GM18519 (cell line): ENCODE data around the gene TIAM1.
A peak's percentile ranks its signal among the peaks of the same experiment; 100 is the strongest.

Experiments
- ATAC-seq: cut with Tn5 transposase; IDR thresholded peaks from one replicate; pipeline ENCODE4 v1.9.1; 2021; ENCODE audit warnings: mild to moderate bottlenecking, moderate library complexity; ENCODE audit not compliant: unreplicated experiment, low FRiP score

Gene TIAM1

DNA sequence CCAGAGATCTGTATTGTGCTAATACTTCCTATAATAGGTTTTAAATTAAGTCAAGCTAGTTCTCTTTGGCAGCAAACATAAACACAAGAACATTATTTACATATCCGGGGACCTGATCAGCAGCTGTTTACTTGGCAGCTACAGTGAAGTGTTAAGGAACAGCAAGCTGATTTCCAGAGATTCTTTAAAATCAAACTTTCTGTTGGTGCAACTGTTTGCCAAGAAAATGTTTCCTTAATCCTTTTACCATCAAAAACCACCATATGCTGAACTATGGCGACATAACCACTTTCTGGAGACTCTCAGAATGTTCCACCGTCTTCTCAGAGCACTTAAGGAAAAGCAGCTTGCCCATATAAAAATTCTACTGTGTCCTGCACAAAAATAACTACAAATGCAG is 198.8 kb downstream of the TIAM1 start:
- ATAC-seq: no peak

DNA sequence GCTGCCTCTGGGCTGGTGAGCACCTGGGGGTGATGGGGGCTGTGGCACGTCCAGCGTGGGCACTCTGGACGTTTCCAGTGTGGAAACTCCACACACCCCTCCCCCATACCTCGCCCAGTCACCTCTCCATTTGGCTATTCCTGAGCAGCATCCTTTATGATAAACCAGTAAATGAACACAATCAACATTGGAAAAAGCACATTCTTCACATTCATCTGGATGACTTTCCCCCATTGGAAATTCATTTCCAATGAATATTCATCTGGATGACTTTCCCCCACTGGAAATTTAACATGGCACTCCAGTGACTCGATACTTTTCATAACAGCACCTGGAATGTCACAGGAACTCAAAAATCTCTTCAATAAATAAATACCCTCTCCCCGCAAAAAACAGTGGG is 201.0 kb downstream of the TIAM1 start:
- no peak for ATAC-seq

DNA sequence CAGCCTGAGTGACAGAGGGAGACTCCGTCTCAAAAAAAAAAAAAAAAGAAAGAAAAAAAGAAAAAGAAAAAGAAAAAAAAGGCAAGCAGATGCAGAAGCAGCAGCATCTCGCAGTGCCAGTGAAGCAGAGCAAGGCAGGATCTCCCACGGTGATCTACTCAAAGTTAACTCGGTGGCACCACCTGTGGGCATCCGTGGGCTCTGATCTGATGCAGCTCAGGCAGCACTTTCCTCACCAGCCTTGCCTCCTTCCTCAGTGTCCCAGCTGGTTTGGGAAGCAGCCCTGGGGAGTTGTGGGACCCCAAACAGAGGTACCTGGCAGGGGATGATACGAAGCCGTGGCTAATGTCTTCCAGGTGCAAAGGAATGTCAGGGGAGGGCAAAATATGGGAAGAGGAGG is 201.5 kb downstream of the TIAM1 start:
- no peak for ATAC-seq

DNA sequence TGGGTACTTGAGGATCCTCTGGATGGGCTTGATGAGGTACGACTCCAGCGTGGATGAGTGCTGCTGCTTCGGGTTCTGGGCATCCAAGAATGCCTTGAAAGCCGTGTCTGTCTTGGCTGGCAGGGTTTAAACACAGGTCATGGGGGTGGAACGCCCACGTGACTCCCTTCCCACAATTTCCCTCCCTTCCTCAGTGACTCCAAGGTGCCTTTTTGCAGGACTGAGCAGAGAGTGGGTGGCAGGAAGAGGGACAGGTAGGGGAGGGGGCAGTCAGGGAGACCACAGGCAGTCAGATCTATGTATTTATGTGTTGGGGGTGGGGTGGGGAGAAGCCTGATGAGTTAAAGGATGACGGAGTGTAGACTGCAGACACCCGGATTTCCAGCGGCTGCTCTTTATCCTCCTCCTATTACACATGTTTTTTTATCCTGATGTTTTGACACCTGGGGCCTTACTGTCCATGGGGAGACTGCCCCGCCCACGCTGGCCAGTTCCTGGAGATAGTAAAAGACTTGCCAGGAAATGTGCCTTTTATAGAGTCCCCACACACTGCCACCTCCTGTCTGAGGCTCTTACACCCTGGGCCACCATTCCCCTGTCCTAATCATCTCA is 202.6 kb downstream of the TIAM1 start:
- ATAC-seq: no peak

DNA sequence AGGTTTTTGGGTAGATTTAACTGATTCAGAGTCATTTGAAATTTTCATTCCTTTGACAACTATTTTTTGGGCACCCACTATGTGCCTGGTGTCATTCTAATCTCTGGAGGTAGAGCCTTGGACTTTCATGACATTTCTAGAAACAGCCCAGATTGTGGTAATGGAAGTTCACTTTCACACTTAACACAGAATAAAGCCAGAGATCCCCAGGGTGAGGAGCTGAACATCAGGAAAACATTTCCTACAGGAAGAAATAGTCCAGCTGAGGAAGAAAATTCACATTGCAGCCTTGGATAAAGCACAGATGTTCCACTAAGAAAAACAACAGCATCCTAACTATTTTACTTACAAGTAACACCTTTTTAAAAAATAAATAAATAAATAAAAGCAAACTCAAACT is 203.4 kb downstream of the TIAM1 start:
- no peak for ATAC-seq

DNA sequence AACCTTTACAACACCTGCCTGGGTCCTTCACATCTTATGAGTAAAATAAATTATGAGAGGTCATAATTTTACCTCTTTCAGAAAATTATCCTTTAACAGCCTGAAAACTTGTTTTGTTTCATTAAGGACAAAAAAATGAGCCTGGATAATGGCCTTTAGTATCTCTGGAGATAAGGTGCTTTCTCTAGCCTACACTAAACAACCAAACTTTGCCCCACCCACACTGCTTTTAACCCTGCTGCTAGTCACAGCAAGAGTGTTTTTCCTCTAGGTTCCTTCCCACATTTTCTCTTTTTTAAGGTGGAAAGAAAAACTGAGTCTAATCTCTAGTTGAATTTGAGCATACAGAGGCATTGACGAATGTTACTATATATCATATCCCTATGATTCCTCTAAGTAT is 204.0 kb downstream of the TIAM1 start:
- ATAC-seq: no peak

DNA sequence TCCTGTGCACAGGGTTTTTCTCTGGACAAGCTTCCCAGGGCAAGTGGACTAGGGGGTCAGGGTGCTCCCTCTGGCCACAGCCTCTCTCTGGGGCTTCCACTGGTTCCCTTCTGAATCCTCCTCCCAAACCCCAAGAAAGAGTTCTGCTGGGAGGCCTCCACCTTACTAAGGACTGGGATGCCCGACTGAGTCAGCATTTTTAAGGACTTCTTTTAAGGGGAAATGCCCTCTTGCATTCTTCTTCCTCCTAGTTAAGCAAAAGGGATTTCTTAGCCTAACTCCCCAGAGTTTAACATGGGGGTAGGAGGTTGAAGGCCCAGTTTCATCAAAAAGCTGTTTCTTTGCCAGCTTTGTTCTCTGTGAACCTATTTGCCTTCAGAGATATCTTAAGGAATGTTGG is 206.1 kb downstream of the TIAM1 start:
- ATAC-seq: no peak

DNA sequence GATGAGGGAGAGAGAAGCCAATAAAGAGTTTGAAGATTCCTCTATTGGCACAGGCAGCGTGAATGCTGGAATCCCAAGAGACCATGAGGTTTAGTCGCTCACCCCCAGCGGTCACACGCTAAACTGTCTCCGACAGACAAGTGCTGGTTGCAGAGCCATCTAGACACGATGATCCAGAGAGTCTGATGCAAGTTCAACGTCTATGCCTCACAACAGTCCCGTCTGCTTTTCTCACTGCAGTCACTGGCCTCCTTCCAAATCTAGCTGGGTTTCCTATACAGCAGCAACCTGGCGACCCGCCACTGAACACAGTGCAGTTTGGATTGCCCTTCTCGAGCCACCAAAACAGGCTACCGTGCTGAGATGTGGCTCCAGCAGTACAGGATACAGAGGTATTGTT is 207.2 kb downstream of the TIAM1 start:
- peak; percentile 75 for ATAC-seq

DNA sequence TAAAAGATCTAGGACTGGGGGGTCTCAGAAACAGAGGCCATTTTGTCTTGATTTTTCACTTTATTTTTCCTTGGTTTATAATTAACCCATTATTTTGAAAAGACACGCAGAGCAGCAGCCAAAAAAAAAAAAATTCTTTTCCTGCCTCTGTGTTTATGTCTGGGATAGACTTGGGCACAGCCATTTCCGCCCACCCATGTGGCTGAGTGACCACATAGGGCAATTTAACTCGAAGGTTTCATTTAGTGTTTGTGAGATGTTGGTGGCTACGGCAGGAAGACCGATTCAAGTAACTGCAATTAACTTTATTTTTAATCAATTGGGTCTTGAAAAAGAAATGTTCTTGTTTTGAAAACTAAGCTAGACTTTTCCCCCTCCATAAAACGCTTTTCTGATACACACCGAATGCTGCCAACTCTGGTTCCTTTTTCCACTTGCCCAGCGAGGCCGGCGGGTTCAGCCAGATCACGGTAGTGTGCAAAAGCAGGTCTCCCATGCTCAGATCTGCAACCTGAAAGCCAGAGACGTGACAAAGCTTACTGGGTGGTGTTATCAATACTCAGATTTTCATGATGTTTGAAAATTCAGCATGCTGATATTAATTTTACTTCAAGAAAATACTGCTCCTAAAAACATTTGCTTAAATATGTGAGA is 208.4 kb downstream of the TIAM1 start:
- no peak for ATAC-seq

DNA sequence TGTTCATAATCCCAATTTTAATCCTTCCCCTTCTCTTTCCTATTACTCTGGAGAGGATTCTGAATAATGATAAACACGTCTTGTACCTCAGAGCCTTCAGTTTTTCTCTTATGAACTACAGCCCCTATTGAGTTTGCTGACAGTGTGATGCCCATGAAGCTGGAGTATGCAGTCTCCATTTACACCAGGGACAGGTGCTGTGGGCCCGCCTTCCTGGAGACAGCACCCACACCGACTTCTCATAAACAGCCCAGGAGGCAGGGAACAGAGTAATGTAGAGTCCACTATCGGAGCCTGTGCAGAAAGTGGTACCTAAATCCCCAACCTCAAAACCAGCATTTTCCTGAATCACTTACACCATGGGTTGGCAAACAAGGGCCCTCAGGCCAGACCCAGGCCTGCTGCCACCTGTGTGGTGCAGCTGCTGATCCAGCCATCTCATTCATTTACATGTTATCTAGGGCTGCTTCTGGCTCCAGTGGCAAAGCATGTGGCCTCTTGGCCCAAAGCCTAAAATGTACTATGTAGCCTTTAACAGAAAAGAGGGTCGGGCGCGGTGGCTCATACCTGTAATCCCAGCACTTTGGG is 210.7 kb downstream of the TIAM1 start:
- no peak for ATAC-seq

DNA sequence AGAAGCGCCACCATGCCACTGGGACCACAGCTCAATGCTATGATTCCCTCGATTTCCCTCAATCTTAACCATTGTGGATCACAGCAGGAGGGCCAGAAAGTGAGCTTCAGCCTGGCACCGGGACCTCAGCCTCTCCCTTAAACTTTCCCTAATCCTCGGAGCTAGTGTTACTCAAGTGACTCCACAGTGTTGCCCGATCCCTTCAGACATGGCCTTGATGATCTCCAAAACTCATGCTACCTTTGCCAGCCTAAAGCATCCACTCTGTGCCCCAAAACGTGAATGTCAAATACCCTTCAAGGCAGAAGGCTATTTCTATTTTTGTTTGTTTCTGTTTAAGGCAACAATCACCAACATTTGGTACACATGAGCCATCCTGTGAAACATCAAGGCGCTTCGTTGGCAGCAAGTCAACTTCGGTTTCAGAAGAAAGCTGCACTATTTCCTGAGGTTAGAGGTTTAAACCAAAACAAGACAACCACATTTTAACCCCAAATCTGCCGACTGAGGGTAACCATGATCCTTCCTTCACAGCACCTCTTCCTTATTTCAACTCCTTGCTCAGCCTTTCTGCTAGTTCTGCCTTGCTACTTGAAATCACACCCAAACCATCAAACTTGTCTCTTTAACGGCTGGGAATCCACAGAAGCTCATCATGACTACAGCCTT is 211.4 kb downstream of the TIAM1 start:
- peak; percentile 56 for ATAC-seq

DNA sequence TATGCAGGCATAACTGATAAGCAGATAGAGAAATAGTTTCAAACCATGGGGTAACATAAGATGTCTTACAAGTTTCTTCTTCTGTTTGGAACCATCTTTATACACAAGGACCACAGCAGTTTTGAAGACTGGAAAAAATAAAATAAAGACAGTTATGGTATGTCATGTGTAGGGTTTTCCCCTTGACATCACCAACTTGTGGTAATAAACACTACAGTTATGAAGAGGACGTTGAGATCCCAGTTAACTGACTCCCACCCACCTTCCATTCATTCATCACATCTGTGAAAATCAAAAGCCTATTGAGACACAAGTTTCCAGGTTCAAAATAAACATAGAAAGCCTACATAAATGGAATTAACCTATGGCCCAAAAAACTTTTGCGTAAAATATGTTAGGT is 213.2 kb downstream of the TIAM1 start:
- no peak for ATAC-seq

DNA sequence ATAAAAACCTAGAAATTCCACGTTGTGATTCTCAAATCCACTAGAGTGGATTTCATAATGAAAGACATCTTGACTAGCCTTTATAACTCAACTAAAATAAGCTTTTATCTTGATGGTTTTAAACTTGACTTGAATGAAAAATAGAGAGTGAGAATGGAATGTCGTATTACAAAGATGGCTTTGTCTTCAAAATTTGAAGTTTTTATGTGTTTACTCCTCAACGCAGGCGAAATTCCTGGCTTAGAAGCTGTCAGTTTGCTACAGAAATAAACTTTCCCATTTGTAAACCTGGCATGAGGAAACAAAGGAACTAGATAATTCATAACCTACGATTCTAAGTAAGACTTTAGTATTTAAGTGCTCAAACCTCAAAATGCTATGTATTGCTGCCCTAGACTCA is 215.8 kb downstream of the TIAM1 start:
- ATAC-seq: no peak

DNA sequence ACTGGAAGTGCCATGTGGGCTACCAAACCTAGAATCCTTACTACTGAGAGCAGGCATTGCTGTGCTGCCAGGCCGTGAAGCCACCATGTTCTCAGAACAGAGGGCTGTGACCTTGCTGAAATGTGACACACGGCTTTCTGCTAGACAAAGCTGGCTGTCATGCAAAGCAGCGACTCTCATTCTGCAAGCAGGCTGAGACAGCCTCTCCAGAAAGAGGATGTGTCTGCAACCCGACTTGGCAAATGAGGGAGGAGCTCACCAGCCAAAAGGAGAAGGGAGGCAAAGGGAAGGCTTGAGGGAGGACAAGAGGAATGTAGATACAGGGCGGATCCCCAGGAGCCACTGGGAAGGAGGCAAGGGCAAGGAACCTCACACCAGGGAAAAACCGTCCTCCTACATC is 220.1 kb downstream of the TIAM1 start:
- peak; percentile 87 for ATAC-seq

DNA sequence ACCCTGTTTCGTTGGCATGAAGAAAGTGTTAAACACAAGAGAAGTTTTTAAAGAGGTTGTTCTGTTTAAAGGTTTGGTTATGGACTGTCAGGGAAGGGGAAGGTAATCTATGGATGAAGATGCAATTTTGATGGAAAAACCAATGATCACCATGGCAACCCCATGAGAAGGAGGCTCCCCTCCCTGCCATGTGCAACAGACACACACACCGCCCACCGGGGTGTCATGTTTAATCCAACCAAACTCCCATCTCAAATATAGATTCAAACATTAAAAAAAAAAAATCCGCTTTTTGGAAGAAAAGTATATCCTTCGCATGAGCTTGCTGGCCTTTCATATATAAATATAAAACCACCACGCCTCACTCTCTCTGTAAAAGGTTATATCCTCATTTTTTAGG is 224.9 kb downstream of the TIAM1 start:
- ATAC-seq: no peak

DNA sequence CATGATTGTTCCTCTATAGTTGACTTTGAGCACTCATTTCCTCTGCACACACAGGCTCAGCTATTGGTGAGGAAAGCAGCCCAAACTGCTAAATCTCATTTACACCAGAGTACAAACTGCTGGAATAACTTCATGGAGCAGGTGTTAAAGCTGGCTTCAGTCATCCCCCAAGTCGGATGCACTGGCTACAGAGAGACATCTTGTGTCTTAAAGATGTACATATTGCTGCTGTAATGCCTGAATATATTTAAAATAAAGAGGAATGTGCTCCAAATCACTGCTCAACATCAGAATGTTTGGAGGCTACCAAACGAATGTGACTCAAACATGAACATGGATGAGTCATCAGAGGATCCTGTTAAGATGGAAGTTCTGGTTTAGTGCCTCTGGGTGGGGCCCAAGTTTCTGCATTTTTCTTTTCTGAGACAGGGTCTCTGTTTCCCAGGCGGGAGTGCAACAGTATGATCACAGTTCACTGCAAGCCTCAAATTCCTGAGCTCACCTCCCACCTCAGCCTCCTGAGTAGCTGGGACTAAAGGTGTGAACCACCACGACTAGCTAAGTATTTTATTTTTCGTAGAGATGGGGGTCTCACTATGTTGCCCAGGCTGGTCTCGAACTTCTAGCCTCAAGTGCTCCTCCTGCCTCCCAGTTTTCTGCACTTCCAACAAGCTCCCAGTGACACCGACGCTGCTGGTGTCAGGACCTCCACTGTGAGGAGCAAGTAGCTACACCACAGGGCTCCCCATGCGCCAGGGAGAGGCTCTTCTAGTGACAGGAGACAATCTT is 226.7 kb downstream of the TIAM1 start:
- ATAC-seq: no peak

DNA sequence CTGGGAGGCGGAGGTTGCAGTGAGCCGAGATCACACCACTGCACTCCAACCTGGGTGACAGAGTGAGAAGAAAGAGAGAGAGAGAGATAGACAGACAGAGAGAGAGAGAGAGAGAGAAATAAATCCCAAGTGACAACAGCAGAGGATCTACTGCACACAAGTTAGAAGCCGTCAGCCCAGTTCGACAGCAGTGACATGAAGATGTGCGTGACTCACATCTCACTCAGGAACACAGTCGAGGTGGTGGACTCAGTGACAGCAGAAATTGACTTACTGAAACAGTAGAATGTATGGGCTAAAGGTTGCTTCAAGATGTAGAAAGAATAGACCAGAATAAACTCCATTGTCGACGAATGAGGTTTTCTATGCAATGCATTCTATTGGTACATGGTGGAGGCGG is 228.8 kb downstream of the TIAM1 start:
- ATAC-seq: no peak

DNA sequence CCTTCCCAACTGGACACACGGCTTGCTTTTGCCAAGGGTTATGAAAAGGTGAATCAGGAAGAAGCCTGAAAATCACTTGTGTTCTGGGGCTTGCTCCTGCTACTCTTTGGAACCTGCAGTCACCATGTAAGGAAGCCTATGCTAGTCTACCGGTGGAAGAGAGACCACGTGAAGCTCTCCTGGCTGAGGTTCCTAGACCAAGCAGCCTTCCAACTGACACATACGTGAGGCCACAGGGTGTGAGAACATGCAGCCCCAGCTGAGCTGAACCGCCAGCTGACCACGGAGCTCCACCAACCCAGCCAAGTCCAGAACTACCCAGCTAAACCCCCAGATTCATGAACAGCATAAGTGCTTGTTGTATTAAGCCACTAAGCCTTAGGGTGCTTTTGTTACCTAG is 233.0 kb downstream of the TIAM1 start:
- no peak for ATAC-seq

DNA sequence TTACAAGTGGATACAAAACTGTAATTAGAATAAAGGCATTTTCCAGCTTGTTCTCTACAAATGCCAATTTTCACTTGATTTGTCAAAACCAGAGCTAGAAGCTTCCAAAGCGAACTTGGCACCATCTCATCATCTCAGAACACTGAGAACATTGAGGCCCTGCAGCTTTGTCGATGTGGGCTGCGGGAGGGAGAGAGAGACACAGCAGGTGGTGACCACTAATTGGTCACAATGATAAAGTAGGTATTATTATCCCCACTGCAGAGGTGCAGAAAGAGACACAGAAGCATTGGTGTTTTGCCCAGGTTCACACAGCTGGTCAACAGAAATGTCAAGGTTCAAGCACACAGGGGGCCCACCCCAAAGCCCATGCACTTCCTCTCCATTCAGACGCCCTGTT is 233.6 kb downstream of the TIAM1 start:
- ATAC-seq: no peak

DNA sequence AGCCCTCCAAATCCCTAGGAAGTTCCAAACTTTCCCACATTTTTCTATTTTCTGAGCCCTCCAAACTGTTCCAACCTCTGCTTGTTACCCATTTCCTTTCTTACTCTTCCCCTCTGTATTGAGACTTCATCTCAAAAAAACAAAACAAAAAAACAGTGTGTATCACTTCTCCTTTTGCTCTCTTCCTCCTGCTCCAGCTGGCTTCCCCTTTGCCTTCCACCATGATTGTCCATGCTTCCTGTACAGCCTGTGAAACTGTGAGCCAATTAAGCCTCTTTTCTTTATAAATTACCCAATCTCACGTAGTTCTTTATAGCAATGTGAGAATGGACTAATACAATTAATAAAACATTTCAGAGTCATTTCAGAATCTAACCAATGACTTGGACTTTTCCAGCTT is 236.2 kb downstream of the TIAM1 start:
- peak; percentile 48 for ATAC-seq

DNA sequence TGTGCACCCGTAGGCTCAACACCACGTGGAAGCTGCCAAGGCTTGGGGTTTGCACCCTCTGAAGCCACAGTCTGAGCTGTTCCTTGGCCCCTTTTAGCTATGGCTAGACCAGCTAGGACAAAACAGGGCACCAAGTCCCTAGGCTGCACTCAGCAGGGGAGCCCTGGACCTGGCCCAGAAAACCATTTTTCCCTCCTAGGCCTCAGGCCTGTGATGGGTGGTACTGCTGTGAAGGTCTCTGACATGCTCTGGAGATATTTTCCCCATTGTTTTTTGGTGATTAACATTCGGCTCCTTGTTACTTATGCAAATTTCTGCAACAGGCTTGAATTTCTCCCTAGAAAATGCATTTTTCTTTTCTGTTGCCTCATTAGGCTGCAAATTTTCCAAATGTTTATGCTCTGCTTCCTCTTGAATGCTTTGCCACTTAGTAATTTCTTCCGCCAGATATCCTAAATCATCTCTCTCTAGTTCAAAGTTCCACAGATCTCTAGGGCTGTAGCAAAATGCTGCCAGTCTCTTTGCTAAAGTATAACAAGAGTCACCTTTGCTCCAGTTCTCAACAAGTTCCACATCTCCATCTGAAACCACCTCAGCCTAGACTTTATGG is 236.8 kb downstream of the TIAM1 start:
- ATAC-seq: no peak
